ENCODE data around the gene SKOR2. TPM values are rescaled to one million over a fixed set of nuclear protein-coding genes. Genes with fewer than 3 reads are reported as not detected.

SKOR2 gene
- total RNA-seq, 1 experiment from 2014 or later: not detected

GRCh38 chr18:47206945-47207637, 44.4 kb downstream of the SKOR2 start (continued):
- TF ChIP-seq CTCF (IDR thresholded peaks at IDR 0.05 in 2 of 3, conservative IDR thresholded peaks at IDR 0.05 in 1 of 3; ENCODE audit: borderline replicate concordance in 1 of 3, insufficient read depth in 1 of 3, low read depth in 2 of 3, low read length in 2 of 3): no peak
- no peak for TF ChIP-seq FOSL1 (IDR thresholded peaks at IDR 0.05; ENCODE audit: low read depth)
- TF ChIP-seq CBX3 (IDR thresholded peaks at IDR 0.05; ENCODE audit: low read depth): no peak
- no peak for TF ChIP-seq EZH2phosphoT487 (IDR thresholded peaks at IDR 0.05; ENCODE audit: borderline replicate concordance)
- no peak for TF ChIP-seq EGR1 (IDR thresholded peaks at IDR 0.05; ENCODE audit: low read depth)
- TF ChIP-seq ZNF274 (IDR thresholded peaks at IDR 0.05; ENCODE audit: low read depth, low read length): no peak
- no peak for TF ChIP-seq ZFX (IDR thresholded peaks at IDR 0.05)
- no peak for TF ChIP-seq YY1 (IDR thresholded peaks at IDR 0.05; ENCODE audit: extremely low read depth, insufficient replicate concordance, low read depth, low read length)

- Histone ChIP-seq H3K9me2 (ENCODE audit: insufficient read depth) (no peaks in the 10 kb centered on the region), H3K79me2 (ENCODE audit: insufficient read depth, low read length) (no peaks in the 10 kb centered on the region), H2AFZ (ENCODE audit: low read depth, low read length, poor library complexity, severe bottlenecking) (no peak overlapping the region), H4K20me1 (ENCODE audit: insufficient read depth) (no peaks in the 10 kb centered on the region), H3K27me3 (ENCODE audit: insufficient read depth, low read length) (peaks cover 44% of the 10 kb centered on the region), H3K4me1 (ENCODE audit: control insufficient read depth in 1 of 2, insufficient read depth in 2 of 2, low read length in 2 of 2) (no peaks in the 10 kb centered on the region), H3K9ac (ENCODE audit: low read length) (no peak overlapping the region), H3K4me2 (ENCODE audit: low read length) (no peak overlapping the region), H3K9me3 (ENCODE audit: control insufficient read depth in 1 of 2, insufficient read depth in 1 of 2, low read depth in 1 of 2, low read length in 2 of 2) (no peaks in the 10 kb centered on the region), H3K36me3 (ENCODE audit: control insufficient read depth in 1 of 2, insufficient read depth in 2 of 2, low read length in 2 of 2) (no peaks in the 10 kb centered on the region), H3K4me3 (replicated peaks in 1 of 2; ENCODE audit: low read depth in 1 of 2, low read length in 2 of 2) (no peak overlapping the region), H3K27ac (ENCODE audit: low read depth, low read length) (no peak overlapping the region)
- intact Hi-C loops (cut with micrococcal nuclease): loop anchor here (1.0 kb wide), 2 partner anchors 105 to 155 kb away; no protein-coding TSS in a partner anchor
- ChIA-PET RAD21 (ENCODE audit: low non-redundant PET in 1 of 2, low total read pairs in 2 of 2, uncharacterized antibody in 2 of 2, unreplicated experiment in 2 of 2) (interaction anchor here (1.5 kb wide), 2 partner anchors 94 to 154 kb away, joined by 3 to 6 read pairs; no protein-coding TSS in a partner anchor), CTCF (interaction anchor here (0.6 to 3.0 kb wide), 25 partner anchors 9 to 537 kb away, joined by 3 to 48 read pairs (median 3); no protein-coding TSS in a partner anchor), POLR2A (no interaction called here)
- DNase-seq (ENCODE audit: low read depth, low spot score) (peak; percentile 29), ATAC-seq (peak; percentile 86)
- TF ChIP-seq RAD21 (IDR thresholded peaks at IDR 0.05; ENCODE audit: low read depth) (peak; percentile 77), POLR2A (IDR thresholded peaks at IDR 0.05; ENCODE audit: borderline replicate concordance, extremely low read depth, insufficient read depth, insufficient read length) (no peak), SP1 (IDR thresholded peaks at IDR 0.05; ENCODE audit: low read depth) (no peak), JUND (IDR thresholded peaks at IDR 0.05) (no peak), YY1 (IDR thresholded peaks at IDR 0.05; ENCODE audit: extremely low read depth, insufficient replicate concordance, low read depth, low read length) (no peak), SRF (IDR thresholded peaks at IDR 0.05; ENCODE audit: low read depth) (no peak), POLR2AphosphoS5 (IDR thresholded peaks at IDR 0.05; ENCODE audit: low read depth, low read length) (no peak), EZH2 (IDR thresholded peaks at IDR 0.05) (no peak), CTCF (IDR thresholded peaks at IDR 0.05 in 2 of 3, conservative IDR thresholded peaks at IDR 0.05 in 1 of 3; ENCODE audit: borderline replicate concordance in 1 of 3, insufficient read depth in 1 of 3, low read depth in 2 of 3, low read length in 2 of 3) (peak; percentile 77 to 87 (median 86); a peak in 5 of 6 replicates), EGR1 (IDR thresholded peaks at IDR 0.05; ENCODE audit: low read depth) (no peak), ZBTB33 (IDR thresholded peaks at IDR 0.05; ENCODE audit: extremely low read depth, insufficient replicate concordance, low read length) (no peak), ELF1 (IDR thresholded peaks at IDR 0.05; ENCODE audit: borderline replicate concordance, low read depth) (no peak)
- BruUV-seq (replicated peaks): no TSS peak
Measured at GRCh38 chr18:47204908-47205522, 46.4 kb downstream of the SKOR2 start.

Data from HCT116 (cell line).